Mesothelial cell of epicardium (in vitro differentiated cells): ENCODE results near the gene PLEKHA5. TPM values are rescaled to one million over a fixed set of nuclear protein-coding genes. Genes with fewer than 3 reads are reported as not detected.

ENCODE experiments used
- DNase-seq, 2 experiments: peaks; one replicate each; pipeline ENCODE4 v3.0.0; 2021; ENCODE audit warnings: low spot score in 2 of 2; ENCODE audit not compliant: unreplicated experiment in 2 of 2
- H3K27ac Mint-ChIP-seq: 2 replicates; pipeline ENCODE4 v1.8.0; 2021; ENCODE audit warnings: mixed read lengths
- H3K27me3 Mint-ChIP-seq: 2 replicates; pipeline ENCODE4 v1.8.0; 2021; ENCODE audit warnings: low read depth, mixed read lengths
- H3K36me3 Mint-ChIP-seq: 2 replicates; pipeline ENCODE4 v1.8.0; 2021; ENCODE audit warnings: mixed read lengths
- H3K4me1 Mint-ChIP-seq: 2 replicates; pipeline ENCODE4 v1.8.0; 2021; ENCODE audit warnings: mixed read lengths
- H3K4me3 Mint-ChIP-seq: 2 replicates; pipeline ENCODE4 v1.8.0; 2021; ENCODE audit warnings: mild to moderate bottlenecking, moderate library complexity, mixed read lengths
- H3K9me3 Mint-ChIP-seq: 2 replicates; pipeline ENCODE4 v1.8.0; 2021; ENCODE audit warnings: mixed read lengths
- total RNA-seq: library from RNA; stranded (reverse); gene quantifications from 3 replicates; pipeline ENCODE4 v1.2.1, GENCODE V29; 2021
- TF ChIP-seq, protein P1 (sequence below): fragments of 200-600 bp; sonication (generic); IDR thresholded peaks from one replicate; pipeline ENCODE4 v1.5.0; 2021; ENCODE audit warnings: antibody characterized with exemption; ENCODE audit not compliant: unreplicated experiment

Gene PLEKHA5
- total RNA-seq, 1 donor from 2014 or later = 52.0 TPM

DNA sequence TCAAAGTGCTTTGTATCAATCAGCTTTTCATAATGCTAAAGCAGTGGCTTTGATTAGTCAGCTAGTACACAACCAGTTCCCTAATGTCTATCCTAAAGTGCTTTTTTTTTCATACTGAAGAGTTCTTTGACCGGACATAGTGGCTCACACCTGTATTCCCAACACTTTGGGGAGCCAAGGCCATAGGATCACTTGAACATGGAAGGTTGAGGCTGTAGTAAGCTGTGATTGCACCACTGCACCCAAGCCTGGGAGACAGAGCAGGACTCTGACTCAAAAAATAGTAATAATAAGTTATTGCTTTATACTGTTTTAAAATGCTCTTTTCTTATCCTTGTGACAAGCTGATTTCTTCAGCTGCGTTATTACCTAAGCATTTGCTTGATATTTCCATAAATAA lies 155.1 kb downstream of the PLEKHA5 start:
- no peak overlapping the region for H3K4me3 Mint-ChIP-seq
- H3K36me3 Mint-ChIP-seq = peaks cover 17% of the 10 kb centered on the region
- no peaks in the 10 kb centered on the region for H3K27me3 Mint-ChIP-seq
- H3K4me1 Mint-ChIP-seq = peaks cover 3% of the 10 kb centered on the region
- H3K9me3 Mint-ChIP-seq = no peaks in the 10 kb centered on the region
- DNase-seq = no peak
- no peak overlapping the region for H3K27ac Mint-ChIP-seq
- TF ChIP-seq, protein P1, sequence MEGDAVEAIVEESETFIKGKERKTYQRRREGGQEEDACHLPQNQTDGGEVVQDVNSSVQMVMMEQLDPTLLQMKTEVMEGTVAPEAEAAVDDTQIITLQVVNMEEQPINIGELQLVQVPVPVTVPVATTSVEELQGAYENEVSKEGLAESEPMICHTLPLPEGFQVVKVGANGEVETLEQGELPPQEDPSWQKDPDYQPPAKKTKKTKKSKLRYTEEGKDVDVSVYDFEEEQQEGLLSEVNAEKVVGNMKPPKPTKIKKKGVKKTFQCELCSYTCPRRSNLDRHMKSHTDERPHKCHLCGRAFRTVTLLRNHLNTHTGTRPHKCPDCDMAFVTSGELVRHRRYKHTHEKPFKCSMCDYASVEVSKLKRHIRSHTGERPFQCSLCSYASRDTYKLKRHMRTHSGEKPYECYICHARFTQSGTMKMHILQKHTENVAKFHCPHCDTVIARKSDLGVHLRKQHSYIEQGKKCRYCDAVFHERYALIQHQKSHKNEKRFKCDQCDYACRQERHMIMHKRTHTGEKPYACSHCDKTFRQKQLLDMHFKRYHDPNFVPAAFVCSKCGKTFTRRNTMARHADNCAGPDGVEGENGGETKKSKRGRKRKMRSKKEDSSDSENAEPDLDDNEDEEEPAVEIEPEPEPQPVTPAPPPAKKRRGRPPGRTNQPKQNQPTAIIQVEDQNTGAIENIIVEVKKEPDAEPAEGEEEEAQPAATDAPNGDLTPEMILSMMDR = no peak

DNA sequence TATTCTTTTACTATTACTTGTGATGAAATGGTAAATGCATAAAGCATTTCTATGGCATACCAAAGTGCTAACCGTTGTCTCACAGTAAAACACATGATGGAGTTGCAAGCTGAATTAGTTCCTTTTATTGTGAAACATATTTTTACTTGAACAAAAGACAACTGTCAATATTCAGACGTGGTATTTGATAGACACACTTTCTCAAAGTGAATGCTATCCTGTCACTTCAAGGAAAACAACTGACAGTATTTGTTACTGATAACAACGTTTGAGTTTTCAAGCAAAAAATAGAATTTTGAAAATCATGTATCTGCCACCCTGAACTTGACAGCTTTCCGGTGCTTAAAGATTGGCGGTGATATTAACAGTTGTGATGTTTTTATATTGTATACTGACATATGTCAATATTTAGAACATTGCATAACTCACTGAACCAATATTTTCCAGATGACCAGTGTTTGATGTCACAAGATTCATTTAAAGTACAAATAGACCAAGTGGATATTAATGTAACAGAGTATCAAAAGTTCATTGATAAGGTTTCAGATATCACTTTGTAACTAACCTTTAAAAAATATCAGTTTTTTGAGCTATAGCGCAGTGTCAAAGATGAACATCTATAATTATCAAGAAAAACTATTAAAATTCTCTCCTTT lies 156.4 kb downstream of the PLEKHA5 start:
- TF ChIP-seq, protein P1 = no peak
- no peak overlapping the region for H3K4me3 Mint-ChIP-seq
- no peaks in the 10 kb centered on the region for H3K9me3 Mint-ChIP-seq
- H3K27me3 Mint-ChIP-seq = no peaks in the 10 kb centered on the region
- DNase-seq = no peak
- H3K27ac Mint-ChIP-seq = no peak overlapping the region
- H3K36me3 Mint-ChIP-seq = peaks cover 11% of the 10 kb centered on the region
- peaks cover 7% of the 10 kb centered on the region for H3K4me1 Mint-ChIP-seq

DNA sequence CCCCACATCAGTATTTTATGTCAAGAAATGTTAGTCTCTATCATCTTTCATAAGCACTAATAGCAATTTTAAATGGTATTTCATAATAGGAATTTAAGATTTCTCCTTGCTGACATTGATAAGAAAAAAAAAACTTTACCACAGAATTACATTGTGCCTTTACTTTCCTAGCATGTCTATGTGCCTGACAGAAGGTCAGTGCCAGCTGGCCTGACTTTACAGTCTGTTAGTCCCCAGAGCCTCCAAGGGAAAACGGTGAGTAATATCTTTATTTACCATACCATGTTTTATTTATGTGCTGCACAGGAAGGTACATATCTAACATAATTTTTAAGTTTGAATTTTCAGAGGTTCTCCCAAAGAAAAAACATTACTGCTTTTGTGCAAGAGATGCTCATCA lies 157.8 kb downstream of the PLEKHA5 start:
- Mint-ChIP-seq H3K27me3 (no peaks in the 10 kb centered on the region), H3K27ac (peak overlapping the region; percentile 21), H3K36me3 (peaks cover 13% of the 10 kb centered on the region), H3K4me1 (peaks cover 7% of the 10 kb centered on the region), H3K4me3 (no peak overlapping the region), H3K9me3 (no peaks in the 10 kb centered on the region)
- TF ChIP-seq, protein P1 = no peak
- no peak for DNase-seq

DNA sequence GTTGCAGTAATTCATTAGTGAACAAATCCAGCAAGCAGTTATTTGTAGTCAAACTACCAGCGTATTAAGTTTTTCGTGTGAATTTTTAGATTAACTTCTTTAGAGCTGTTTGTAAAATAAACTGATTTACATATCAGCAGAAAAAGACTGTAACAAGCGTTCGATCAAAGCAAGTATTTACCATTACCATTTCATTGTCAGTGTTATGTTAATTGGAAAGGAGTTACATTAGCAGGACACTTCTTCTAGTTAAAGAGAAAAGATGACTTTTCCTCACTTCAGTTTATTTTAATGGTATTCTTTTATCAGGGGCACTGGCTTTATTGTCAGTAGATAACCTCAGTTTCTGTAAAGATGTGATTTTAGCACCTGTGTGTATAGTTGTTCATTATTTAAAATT lies 158.6 kb downstream of the PLEKHA5 start:
- H3K27me3 Mint-ChIP-seq = no peaks in the 10 kb centered on the region
- no peak overlapping the region for H3K27ac Mint-ChIP-seq
- peaks cover 7% of the 10 kb centered on the region for H3K4me1 Mint-ChIP-seq
- TF ChIP-seq, protein P1 = no peak
- peaks cover 13% of the 10 kb centered on the region for H3K36me3 Mint-ChIP-seq
- DNase-seq = no peak
- no peaks in the 10 kb centered on the region for H3K9me3 Mint-ChIP-seq
- no peak overlapping the region for H3K4me3 Mint-ChIP-seq

DNA sequence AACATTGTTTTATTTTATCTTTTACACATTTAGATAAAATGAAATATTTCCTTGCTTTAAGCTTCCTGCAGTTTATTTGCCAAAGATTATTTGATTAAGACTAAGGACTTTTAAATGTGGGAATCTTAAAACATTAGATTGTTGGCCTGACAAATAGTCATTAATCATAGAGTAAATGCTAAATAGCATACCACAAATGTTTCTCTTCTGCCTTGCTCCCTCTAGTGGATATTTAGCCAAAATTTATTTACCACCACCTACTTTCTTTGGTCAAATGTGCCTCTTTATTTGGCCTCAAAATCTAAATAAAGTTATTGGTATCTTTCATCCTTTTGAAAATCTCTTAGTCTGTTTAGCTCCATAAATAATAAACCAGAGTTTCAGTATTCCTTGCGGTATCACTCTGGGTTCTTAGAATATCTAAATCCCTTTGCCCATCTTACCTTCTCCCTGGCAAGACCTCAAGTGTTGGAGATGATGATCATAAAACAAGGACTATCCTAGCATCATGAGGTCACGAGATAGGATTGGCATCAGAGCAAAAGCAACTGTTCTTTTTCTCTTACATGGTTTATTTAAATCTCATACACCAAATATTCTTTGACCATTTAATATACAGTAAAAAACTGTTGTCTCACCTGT lies 159.2 kb downstream of the PLEKHA5 start:
- Mint-ChIP-seq H3K36me3 (peaks cover 11% of the 10 kb centered on the region), H3K4me1 (peaks cover 7% of the 10 kb centered on the region), H3K9me3 (no peaks in the 10 kb centered on the region), H3K27ac (no peak overlapping the region), H3K27me3 (no peaks in the 10 kb centered on the region), H3K4me3 (no peak overlapping the region)
- TF ChIP-seq, protein P1 = peak; percentile 79
- DNase-seq = no peak
